Transverse colon (tissue), 3 donors: ENCODE results near the gene NECAP2.

ENCODE experiments used
- CTCF ChIP-seq, 5 experiments: fragments of 200-600 bp in 3 of 5; fragments of 450-650 bp in 2 of 5; sonication (generic) in 3 of 5; IDR thresholded peaks; 1 replicate in 2 of 5; 2 replicates in 3 of 5; pipeline ENCODE4 v1.5.1; 2016 to 2017; ENCODE audit warnings: antibody characterized with exemption in 5 of 5, inconsistent platforms in 3 of 5, mild to moderate bottlenecking in 2 of 5, moderate library complexity in 1 of 5
- POLR2A ChIP-seq: fragments of 450-650 bp; IDR thresholded peaks from one replicate; pipeline ENCODE4 v1.6.1; 2016; ENCODE audit warnings: antibody characterized with exemption, mild to moderate bottlenecking, moderate library complexity

GRCh38 chr1:16436946-16437474 is 3.5 kb upstream of the NECAP2 start, which contains the start of gene SPATA21:
- no peak for TF ChIP-seq POLR2A
- no peak for TF ChIP-seq CTCF (IDR thresholded peaks at IDR 0.05)
